Renal pelvis (tissue), 4 donors: ENCODE data around the gene ODAD4. TPM values are rescaled to one million over a fixed set of nuclear protein-coding genes. Genes with fewer than 3 reads are reported as not detected.

Experiments used
- DNase-seq: peaks from one replicate; pipeline ENCODE4 v3.0.0-alpha.2; 2013
- polyA plus RNA-seq, 3 donors: library from polyadenylated mRNA; unstranded; fragments of 120-200 nt; gene quantifications; one replicate each; pipeline ENCODE4 v1.2.1, GENCODE V29; 2013; ENCODE audit not compliant: insufficient read length in 3 of 3

ODAD4 gene
- polyA plus RNA-seq, 3 donors: 5.9 to 8.6 (median 7.6) TPM

GRCh38 chr17:41967141-41967920 is 36.9 kb downstream of the ODAD4 start:
- DNase-seq: no peak

DNA sequence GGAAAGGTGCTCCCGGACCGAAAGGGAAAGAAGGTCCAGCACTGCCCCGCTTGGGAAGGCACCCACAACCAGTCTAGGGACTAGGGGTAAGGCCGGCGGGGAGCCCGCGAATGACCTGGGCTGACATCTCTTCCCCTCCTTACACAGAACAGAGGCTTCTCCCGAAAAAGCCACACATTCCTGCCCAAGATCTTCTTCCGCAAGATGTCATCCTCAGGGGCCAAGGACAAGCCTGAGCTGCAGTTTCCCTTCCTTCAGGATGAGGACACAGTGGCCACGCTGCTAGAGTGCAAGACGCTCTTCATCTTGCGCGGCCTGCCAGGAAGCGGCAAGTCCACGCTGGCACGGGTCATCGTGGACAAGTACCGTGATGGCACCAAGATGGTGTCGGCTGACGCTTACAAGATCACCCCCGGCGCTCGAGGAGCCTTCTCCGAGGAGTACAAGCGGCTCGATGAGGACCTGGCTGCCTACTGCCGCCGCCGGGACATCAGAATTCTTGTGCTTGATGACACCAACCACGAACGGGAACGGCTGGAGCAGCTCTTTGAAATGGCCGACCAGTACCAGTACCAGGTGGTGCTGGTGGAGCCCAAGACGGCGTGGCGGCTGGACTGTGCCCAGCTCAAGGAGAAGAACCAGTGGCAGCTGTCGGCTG is 37.6 kb downstream of the ODAD4 start:
- DNase-seq: no peak

GRCh38 chr17:41968676-41969075 is 38.3 kb downstream of the ODAD4 start:
- DNase-seq: no peak

DNA sequence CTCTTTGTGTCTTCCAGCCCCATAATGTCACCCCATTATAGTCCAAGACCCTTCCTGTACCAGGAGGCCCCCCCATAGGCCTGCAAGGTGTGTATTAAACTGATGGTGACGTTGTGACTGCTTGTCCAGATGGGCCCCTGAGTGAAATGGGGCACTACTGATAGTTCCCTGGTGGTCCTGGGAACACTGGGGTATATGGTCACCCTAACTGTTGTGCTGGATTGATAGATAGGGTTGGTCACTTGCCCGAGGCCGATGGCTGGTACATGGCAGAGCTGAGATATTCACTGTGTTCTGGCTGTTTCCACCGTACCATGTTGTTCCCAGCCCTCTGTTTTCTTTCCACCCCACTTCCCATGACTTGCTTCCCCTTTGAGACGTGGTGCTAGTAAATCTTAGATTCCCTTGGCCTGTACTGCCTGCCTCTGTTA is 40.5 kb downstream of the ODAD4 start:
- DNase-seq: no peak

GRCh38 chr17:41971721-41972523 is 41.5 kb downstream of the ODAD4 start:
- DNase-seq: no peak

- no peak for DNase-seq
These were observed 42.4 kb downstream of the ODAD4 start for GRCh38 chr17:41972571-41973407.

DNA sequence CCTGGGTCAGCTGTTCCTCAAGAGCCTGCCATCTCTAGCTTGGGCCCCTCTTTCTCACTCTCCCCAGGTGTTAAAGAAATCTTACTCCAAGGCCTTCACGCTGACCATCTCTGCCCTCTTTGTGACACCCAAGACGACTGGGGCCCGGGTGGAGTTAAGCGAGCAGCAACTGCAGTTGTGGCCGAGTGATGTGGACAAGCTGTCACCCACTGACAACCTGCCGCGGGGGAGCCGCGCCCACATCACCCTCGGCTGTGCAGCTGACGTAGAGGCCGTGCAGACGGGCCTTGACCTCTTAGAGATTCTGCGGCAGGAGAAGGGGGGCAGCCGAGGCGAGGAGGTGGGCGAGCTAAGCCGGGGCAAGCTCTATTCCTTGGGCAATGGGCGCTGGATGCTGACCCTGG is 43.0 kb downstream of the ODAD4 start:
- DNase-seq: no peak

DNA sequence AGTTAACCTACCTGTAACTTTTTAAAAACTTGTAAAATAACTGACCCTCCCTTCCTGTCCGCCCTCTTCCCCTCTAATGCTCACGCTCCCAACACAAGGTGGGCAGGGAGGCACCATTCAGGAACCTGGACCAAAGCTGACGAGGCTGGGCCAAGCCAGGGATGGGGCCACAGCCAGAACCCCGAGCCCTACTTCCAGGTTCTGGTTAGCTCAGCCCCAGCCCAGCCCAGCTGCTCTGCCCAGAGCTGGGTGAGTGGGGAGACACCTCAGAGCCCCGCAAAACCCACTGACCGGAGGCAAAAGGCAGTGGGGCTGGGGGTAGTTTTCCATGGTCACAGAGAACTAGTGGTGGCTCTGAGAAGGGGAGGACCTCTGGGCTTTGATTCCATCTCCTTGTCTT is 43.6 kb downstream of the ODAD4 start:
- no peak for DNase-seq

DNA sequence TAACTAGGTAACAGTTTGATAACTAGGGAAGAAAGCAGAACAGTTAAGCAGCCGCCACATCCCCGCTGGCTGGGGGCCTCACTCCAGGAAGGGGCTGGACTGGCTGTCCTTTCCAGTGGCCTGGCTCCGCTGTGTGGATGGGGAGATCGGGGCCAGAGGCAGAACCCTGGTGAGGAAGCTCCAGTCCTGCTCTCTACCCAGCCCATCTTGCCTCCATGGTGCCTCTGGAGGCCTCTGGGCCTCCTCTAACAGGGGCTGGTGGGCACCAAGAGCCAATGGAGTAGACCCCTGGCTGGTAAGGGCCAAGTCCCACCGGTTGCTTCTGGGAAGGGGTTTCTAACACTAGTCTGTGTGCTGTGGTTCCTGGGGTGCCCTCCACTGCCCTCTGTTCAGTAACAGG is 44.2 kb downstream of the ODAD4 start:
- DNase-seq: no peak

DNA sequence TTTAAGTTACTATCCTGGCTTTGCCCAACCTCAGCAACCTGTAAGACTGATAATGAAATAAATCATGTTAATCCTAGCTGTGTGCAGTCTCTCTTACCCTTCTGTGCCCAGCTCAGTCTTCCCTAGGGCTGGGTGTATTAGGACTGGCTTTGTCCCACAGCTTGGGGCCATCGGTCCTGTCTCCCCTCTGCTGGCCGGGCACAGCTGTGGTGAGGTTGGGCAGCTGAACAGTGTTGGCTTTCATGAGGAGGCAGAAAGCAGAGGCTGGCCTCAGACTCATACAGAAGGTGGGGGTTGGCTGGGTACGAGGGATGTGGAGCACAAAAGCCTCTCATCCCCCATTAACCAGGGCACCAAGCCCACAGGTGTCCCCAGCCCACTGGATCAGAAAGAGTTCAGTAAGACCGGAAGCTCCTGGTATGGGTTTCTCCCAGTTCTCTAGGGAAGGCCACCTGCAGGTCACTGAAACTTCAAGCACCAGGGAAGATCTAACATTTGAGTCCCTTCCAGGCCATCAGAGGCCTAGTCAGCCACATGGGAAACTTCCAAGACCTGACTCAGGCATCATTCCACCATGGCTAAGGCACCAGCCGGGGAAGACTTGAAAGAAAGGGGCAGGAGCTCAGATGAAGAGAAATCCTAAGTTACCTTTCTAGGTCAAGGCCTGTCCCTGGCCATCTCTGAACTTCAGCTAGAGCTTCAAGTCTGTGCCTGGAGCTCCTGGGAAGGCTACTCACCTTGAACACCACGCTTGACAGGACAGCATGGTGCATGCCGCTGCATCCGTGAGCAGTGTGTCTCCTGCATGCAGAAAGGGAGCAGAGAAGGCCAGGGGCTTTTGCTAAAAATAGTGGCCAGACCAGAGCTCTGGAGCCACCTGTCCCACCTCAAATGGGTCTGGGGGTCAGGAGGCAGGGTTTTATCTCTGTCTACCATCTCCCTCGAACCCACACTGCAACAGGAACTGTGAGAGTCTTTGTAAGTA is 45.0 kb downstream of the ODAD4 start:
- no peak for DNase-seq

DNA sequence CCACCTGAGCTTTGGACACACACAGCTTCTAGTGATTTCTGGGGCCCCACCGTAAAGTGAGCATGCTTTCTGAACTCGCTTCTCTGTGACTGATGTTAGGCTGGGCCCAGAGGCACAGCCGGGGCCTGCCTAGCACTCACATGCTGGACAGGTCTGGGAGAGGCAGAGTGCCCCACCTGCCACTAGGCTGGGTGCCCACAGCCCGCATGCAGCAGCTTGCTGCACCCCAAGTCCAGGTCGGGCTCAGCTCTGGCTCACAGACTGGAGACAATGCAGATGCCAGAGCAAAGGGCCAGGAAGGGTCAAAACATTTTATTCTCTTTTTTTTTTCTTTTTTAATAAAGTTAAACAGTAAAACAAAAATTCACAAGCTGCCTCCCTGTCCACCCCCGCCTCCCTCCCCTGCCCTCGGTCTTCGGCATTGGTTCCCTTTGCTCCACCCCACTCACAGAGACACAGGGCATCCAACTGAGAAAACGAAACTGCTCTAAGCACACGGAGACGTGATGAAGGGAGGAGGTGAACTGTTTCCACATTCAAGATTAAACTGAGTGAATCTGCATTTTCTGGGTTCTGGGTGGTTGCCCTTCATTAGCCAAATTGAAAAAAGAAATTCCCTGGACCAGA is 45.8 kb downstream of the ODAD4 start:
- DNase-seq: no peak

- DNase-seq: no peak
These were observed 47.6 kb downstream of the ODAD4 start for GRCh38 chr17:41977991-41978390.

DNA sequence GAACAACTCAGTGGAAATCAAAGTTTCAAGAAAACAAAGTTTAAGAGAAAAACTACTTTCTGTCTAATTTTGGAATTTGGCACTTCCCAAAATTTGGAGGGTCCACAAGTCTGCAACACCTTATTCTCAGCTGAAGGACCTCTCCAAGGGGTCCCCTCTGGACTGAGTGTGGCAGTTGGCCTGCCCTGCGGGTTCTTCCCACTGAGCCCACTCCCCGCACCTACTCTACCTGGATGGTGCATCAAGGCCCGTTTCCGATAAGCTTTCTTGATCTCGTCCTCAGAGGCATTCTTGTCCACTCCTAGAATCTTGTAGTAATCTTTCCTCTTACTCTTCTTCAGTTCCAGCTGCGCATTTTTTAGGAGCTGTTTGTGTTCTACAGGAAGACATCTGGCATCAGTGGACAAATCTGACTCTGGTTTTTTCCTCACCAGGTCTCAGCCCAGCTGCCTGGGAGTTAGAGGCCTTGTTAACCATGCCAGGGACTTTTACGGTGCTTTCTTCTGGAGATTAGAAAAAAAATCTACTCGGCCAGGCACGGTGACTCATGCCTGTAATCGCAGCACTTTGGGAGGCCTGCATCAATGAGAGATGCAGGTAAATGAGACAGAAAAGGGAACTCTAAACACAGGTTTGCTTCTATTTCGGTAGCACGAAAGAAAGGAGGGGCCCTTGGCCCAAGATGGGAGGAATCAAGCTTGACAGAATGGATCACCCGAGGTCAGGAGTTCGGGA is 51.8 kb downstream of the ODAD4 start:
- no peak for DNase-seq

DNA sequence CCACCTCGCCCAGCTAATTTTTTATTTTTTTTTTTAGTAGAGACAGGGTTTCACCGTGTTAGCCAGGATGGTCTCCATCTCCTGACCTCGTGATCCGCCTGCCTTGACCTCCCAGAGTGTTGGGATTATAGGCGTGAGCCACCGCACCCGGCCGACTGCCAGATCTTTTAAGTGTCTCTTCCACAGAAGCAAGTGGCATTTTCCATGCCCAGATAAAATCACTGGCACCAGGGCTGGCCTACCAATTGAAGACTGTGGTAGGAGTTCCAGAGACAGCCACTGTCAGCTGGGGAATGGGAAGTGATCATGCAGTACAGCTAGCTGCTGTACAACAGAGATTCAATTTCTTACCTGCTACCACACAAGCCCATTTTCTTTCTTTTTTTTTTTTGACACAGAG is 54.0 kb downstream of the ODAD4 start:
- no peak for DNase-seq

DNA sequence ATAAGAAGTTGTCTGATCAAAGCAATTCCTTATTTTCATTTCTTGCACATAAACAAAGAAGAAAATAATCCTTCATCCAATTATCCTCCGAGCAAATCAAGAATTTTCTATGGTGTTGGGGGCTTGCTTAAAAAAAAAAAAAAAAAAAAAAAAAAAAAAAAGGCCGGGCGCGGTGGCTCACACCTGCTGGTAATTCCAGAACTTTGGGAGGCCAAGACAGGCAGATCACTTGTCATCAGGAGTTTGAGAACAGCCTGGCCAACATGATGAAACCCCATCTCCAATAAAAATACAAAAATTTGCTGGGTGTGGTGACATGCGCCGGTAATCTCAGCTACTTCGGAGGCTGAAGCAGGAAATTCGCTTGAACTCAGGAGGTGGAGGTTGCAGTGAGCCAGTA is 55.5 kb downstream of the ODAD4 start:
- DNase-seq: no peak

- no peak for DNase-seq
These were observed 56.2 kb downstream of the ODAD4 start for GRCh38 chr17:41986634-41987033.

GRCh38 chr17:41987642-41988041 is 57.2 kb downstream of the ODAD4 start:
- DNase-seq: no peak

DNA sequence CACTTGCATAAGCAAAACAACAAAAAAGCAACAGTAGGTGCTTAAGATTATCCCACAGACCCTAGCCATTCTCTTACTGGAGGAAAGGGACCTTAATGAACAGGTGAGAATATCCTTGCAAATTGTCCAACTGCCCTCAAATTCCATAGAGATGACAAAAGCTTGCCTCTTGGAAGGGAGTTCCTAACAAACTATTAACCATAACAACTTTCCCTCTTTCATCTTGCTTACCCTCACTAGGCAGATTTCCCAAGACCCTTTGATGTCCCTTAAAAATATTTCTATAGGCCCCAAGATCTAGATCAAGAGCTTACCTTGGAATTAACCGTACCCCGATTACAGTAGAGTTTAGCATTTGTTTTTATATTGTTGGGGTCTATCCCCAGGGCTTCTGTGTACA is 58.0 kb downstream of the ODAD4 start:
- no peak for DNase-seq

DNA sequence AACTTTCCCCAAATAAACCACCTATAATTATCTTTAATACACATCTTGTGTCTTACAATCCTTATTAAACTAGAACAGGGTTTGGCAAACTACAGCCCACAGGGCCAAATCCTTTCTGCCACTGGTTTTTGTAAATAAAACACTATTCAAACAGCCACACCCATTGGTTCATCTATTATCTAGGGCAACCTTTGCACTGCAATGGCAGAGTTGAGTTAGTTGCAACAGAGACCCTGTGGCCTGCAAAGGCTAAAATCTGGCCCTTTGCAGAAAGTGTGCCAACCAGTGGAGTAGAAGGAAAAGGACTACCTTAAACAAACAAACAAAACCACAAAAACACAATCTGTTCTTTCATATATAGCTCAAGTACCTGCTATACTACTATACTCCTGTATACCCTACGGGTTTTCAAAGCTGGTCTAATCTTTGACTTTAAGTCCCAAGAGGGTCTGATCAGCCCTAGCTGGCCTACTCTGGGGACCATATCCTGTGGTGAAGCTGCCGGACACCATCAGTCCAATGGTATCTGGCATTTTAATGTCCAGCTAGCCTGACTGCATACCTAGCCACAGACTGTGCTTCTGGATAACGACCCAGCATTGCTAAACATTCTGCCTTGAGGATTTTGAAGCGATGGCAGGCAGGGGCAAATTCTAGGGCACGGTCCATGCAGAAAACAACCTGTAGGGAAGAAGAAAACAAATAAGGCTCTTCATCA is 59.4 kb downstream of the ODAD4 start:
- no peak for DNase-seq
